ENCODE measurements around the gene TLR7.

TLR7 gene

DNA sequence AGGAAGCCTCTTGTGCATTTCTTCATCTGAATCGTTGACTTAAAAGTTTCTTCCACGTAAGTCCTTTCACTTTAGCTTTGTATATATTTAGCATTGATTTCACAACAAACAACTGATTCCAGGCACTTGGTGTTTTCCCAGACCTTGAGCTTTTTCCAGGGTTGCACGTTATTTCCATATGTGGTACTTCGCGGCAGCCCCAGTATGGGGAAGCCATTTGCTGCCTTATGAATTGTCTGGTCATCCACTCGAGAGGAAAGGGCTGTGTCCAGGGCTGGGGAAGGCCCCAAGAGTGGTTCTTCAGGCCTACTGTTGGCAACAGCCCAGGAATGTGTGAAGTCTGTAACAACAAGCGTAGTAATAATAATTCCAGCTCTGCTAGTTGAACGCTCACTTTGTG is 36.8 kb downstream of the TLR7 start:
- no peak for DNase-seq (ENCODE audit: low read depth, low spot score)
- H3K4me3 ChIP-seq (ENCODE audit: low read depth, low read length): no peak overlapping the region
- TF ChIP-seq CTCF (IDR thresholded peaks at IDR 0.05; ENCODE audit: low read depth, low read length): no peak
- in situ Hi-C loops (cut with HindIII; ENCODE audit: low sequenced_read_pairs): no loop called here

GRCh38 chrX:12906046-12906761 is 39.3 kb downstream of the TLR7 start, which contains the start of gene TLR8:
TLR8 (plus strand) TSS chrX:12906620; CDS start chrX:12906707, 87 bp downstream.
- no peak for DNase-seq (ENCODE audit: low read depth, low spot score)
- in situ Hi-C loops (cut with HindIII; ENCODE audit: low sequenced_read_pairs): no loop called here
- H3K4me3 ChIP-seq (ENCODE audit: low read depth, low read length): no peak within 1 kb of the TSS
- TF ChIP-seq CTCF (IDR thresholded peaks at IDR 0.05; ENCODE audit: low read depth, low read length): no peak

GRCh38 chrX:12910423-12911121 is 43.7 kb downstream of the TLR7 start:
- no peak for TF ChIP-seq CTCF (IDR thresholded peaks at IDR 0.05; ENCODE audit: low read depth, low read length)
- H3K4me3 ChIP-seq (ENCODE audit: low read depth, low read length): no peak overlapping the region
- DNase-seq (ENCODE audit: low read depth, low spot score): no peak
- in situ Hi-C loops (cut with HindIII; ENCODE audit: low sequenced_read_pairs): no loop called here

DNA sequence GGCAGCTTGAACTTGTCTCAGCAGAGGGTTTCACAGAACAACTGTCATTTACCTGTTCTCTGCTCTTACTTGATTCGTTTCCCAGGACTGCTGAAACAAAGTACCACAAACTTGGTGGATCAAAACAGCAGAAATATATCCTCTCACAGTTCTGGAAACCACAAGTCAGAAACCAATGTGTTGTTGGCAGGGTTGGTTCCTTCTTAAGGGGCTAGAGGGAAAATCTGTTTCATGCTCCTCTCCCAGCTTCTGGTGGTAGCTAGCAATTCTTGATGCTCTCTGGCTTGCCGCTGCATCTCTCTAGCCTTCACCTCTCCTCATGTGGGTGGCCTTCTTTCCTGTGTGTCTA is 44.2 kb downstream of the TLR7 start:
- no peak for TF ChIP-seq CTCF (IDR thresholded peaks at IDR 0.05; ENCODE audit: low read depth, low read length)
- DNase-seq (ENCODE audit: low read depth, low spot score): no peak
- H3K4me3 ChIP-seq (ENCODE audit: low read depth, low read length): no peak overlapping the region
- in situ Hi-C loops (cut with HindIII; ENCODE audit: low sequenced_read_pairs): no loop called here

DNA sequence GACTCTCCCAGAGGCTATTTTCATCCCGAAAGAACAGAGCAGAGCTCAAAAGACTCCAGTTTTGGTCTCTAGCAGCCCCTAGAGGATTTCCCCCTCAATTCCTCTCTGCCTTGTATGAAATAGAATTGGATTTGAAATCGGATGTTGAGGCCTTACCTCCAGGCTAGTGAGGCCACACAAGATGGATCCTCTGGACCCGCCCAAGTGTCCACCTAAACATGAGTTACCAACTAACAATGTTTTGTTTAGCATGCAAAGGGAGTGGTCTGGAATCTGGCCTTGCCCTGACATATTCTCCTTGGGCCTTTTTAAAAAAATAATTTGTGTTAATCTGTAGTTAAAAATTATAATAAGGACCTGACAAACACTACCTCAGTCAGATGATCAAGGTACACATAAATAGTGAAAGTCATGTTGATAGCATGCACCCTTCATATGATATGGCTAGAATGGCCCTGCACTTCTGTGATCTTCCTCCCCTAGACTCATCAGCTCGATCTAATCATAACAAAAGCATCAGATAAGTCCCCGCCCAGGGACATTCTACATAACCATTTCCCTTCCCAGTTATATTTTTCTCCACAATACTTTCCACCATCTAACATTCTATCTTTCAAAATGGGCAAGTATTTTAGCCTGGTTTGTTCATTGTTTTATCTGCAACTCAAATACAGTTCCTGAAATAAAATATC is 46.1 kb downstream of the TLR7 start:
- no peak for DNase-seq (ENCODE audit: low read depth, low spot score)
- H3K4me3 ChIP-seq (ENCODE audit: low read depth, low read length): no peak overlapping the region
- in situ Hi-C loops (cut with HindIII; ENCODE audit: low sequenced_read_pairs): no loop called here
- TF ChIP-seq CTCF (IDR thresholded peaks at IDR 0.05; ENCODE audit: low read depth, low read length): no peak

GRCh38 chrX:12917753-12918152 is 50.9 kb downstream of the TLR7 start:
- H3K4me3 ChIP-seq (ENCODE audit: low read depth, low read length): no peak overlapping the region
- no peak for TF ChIP-seq CTCF (IDR thresholded peaks at IDR 0.05; ENCODE audit: low read depth, low read length)
- DNase-seq (ENCODE audit: low read depth, low spot score): no peak
- in situ Hi-C loops (cut with HindIII; ENCODE audit: low sequenced_read_pairs): no loop called here

Measured in astrocyte of the spinal cord (primary cell).